HEK293T (cell line): ENCODE measurements around the gene CANX.
"Not testable (repeated sequence)": the region's sequence is repeated elsewhere in the genome, so short reads cannot be mapped to it uniquely, and the experiment has no call there.

Experiments
- CTCF ChIA-PET: fragments of 350-600 bp; formaldehyde crosslinking; extraction: SDS; loops from one replicate; lab custom pipeline; 2021; ENCODE audit warnings: antibody characterized with exemption, inconsistent platforms; lab: Yijun Ruan, JAX
- POLR2A ChIA-PET: fragments of 350-600 bp; formaldehyde crosslinking; extraction: SDS; loops from one replicate; lab custom pipeline; 2020; ENCODE audit warnings: antibody characterized with exemption, inconsistent platforms; lab: Yijun Ruan, JAX
- DNase-seq: peaks from one replicate; pipeline ENCODE4 v3.0.0; 2012; ENCODE audit warnings: mixed read lengths; ENCODE audit errors: extremely low spot score
- ARNT ChIP-seq: fragments of 450-650 bp; IDR thresholded peaks from 2 replicates; pipeline ENCODE4 v1.6.1; 2017; ENCODE audit warnings: mild to moderate bottlenecking
- BHLHE40 ChIP-seq: fragments of 450-650 bp; IDR thresholded peaks from 2 replicates; pipeline ENCODE4 v1.6.1; 2016; ENCODE audit warnings: mild to moderate bottlenecking, moderate library complexity, borderline replicate concordance
- CTBP1 ChIP-seq: fragments of 450-650 bp; IDR thresholded peaks from 2 replicates; pipeline ENCODE4 v1.6.1; 2016; ENCODE audit warnings: borderline replicate concordance
- ELF4 ChIP-seq: fragments of 450-650 bp; IDR thresholded peaks from 2 replicates; pipeline ENCODE4 v1.6.1; 2017; ENCODE audit warnings: antibody characterized with exemption
- FOXA1 ChIP-seq: fragments of 450-650 bp; IDR thresholded peaks from 2 replicates; pipeline ENCODE4 v1.6.1; 2016; ENCODE audit warnings: mild to moderate bottlenecking
- FOXK2 ChIP-seq: fragments of 450-650 bp; IDR thresholded peaks from 2 replicates; pipeline ENCODE4 v1.6.1; 2016; ENCODE audit warnings: mild to moderate bottlenecking
- FOXM1 ChIP-seq: fragments of 450-650 bp; IDR thresholded peaks from 2 replicates; pipeline ENCODE4 v1.6.1; 2017; ENCODE audit warnings: mild to moderate bottlenecking, borderline replicate concordance
- HDGF ChIP-seq: fragments of 450-650 bp; IDR thresholded peaks from 2 replicates; pipeline ENCODE4 v1.6.1; 2017; ENCODE audit warnings: antibody characterized with exemption, borderline replicate concordance
- L3MBTL2 ChIP-seq: fragments of 450-650 bp; conservative IDR thresholded peaks from 2 replicates; pipeline ENCODE4 v1.6.1; 2016; ENCODE audit warnings: mild to moderate bottlenecking
- LEF1 ChIP-seq: fragments of 450-650 bp; IDR thresholded peaks from 2 replicates; pipeline ENCODE4 v1.6.1; 2017; ENCODE audit warnings: mild to moderate bottlenecking, borderline replicate concordance
- NFRKB ChIP-seq: fragments of 450-650 bp; IDR thresholded peaks from 2 replicates; pipeline ENCODE4 v1.6.1; 2016; ENCODE audit warnings: mild to moderate bottlenecking, moderate library complexity
- PKNOX1 ChIP-seq: fragments of 450-650 bp; IDR thresholded peaks from 2 replicates; pipeline ENCODE4 v1.6.1; 2016
- SP1 ChIP-seq: fragments of 450-650 bp; IDR thresholded peaks from 2 replicates; pipeline ENCODE4 v1.6.1; 2017
- SUZ12 ChIP-seq: fragments of 450-650 bp; IDR thresholded peaks from 2 replicates; pipeline ENCODE4 v1.6.1; 2016; ENCODE audit warnings: mild to moderate bottlenecking
- TARDBP ChIP-seq: fragments of 450-650 bp; IDR thresholded peaks from 2 replicates; pipeline ENCODE4 v1.6.1; 2016
- ZNF384 ChIP-seq: fragments of 450-650 bp; IDR thresholded peaks from 2 replicates; pipeline ENCODE4 v1.6.1; 2016

The CANX gene

GRCh38 chr5:179738742-179739141 lies 40.0 kb downstream of the CANX start:
- DNase-seq: no peak
- no peak for TF ChIP-seq L3MBTL2
- TF ChIP-seq PKNOX1: no peak
- TF ChIP-seq CTBP1: no peak
- TF ChIP-seq ARNT: no peak
- no peak for TF ChIP-seq SP1
- no peak for TF ChIP-seq ELF4
- TF ChIP-seq FOXA1: no peak
- no peak for TF ChIP-seq ZNF384
- TF ChIP-seq NFRKB: no peak
- TF ChIP-seq SUZ12: no peak
- no peak for TF ChIP-seq BHLHE40
- TF ChIP-seq FOXK2: no peak
- no peak for TF ChIP-seq FOXM1
- no peak for TF ChIP-seq LEF1
- no peak for TF ChIP-seq TARDBP
- no peak for TF ChIP-seq HDGF
- POLR2A ChIA-PET: interaction anchor here (1.1 to 1.7 kb wide), 2 partner anchors 8 to 12 kb away, joined by 3 to 5 read pairs; no protein-coding TSS in a partner anchor
- CTCF ChIA-PET: interaction anchor here (0.7 kb wide), 1 partner anchor 30 kb away, joined by 3 read pairs; no protein-coding TSS in a partner anchor

GRCh38 chr5:179744106-179744505 lies 45.3 kb downstream of the CANX start:
- POLR2A ChIA-PET: interaction anchor here (1.1 kb wide), 1 partner anchor 12 kb away, joined by 3 read pairs; no protein-coding TSS in a partner anchor
- DNase-seq, CTCF ChIA-PET: not testable (repeated sequence)

- TF ChIP-seq FOXA1 (no peak), TARDBP (no peak), SUZ12 (no peak), PKNOX1 (no peak), CTBP1 (no peak), FOXK2 (no peak), HDGF (no peak), LEF1 (no peak), FOXM1 (no peak), BHLHE40 (no peak)
- ChIA-PET CTCF (no interaction called here), POLR2A (no interaction called here)
- no peak for DNase-seq
These were observed 48.1 kb downstream of the CANX start for GRCh38 chr5:179746872-179747271.

GRCh38 chr5:179747811-179748210 lies 49.0 kb downstream of the CANX start:
- POLR2A ChIA-PET: no interaction called here
- TF ChIP-seq HDGF (no peak), SUZ12 (no peak), TARDBP (no peak), FOXK2 (no peak), BHLHE40 (no peak), CTBP1 (no peak), FOXA1 (no peak), FOXM1 (no peak), ARNT (no peak), PKNOX1 (no peak), L3MBTL2 (no peak), NFRKB (no peak), ELF4 (no peak), SP1 (no peak), LEF1 (no peak), ZNF384 (no peak)
- CTCF ChIA-PET: no interaction called here
- no peak for DNase-seq

- DNase-seq: no peak
- ChIA-PET POLR2A (interaction anchor here (1.9 kb wide), 1 partner anchor 10 kb away, joined by 5 read pairs; no protein-coding TSS in a partner anchor), CTCF (interaction anchor here (0.6 to 1.4 kb wide), 3 partner anchors 12 to 205 kb away, joined by 3 to 4 read pairs (median 4); no protein-coding TSS in a partner anchor)
These were observed 51.2 kb downstream of the CANX start for GRCh38 chr5:179749857-179750508.

More at GRCh38 chr5:179749857-179750508, 51.2 kb downstream of the CANX start:
- TF ChIP-seq CTBP1 (no peak), BHLHE40 (no peak), ZNF384 (no peak), ELF4 (no peak), PKNOX1 (no peak), TARDBP (no peak), ARNT (no peak), L3MBTL2 (no peak), FOXM1 (no peak)
